GM12873 (cell line): ENCODE measurements around the gene CTNNA1.

ENCODE experiments used
- TF ChIP-seq, protein P1 (sequence below): IDR thresholded peaks from 2 replicates; pipeline ENCODE4 v1.5.1; 2012; ENCODE audit warnings: low read depth, mild to moderate bottlenecking, moderate library complexity, low read length, control low read depth; ENCODE audit not compliant: insufficient read depth; ENCODE audit errors: missing control alignments

Gene CTNNA1

DNA sequence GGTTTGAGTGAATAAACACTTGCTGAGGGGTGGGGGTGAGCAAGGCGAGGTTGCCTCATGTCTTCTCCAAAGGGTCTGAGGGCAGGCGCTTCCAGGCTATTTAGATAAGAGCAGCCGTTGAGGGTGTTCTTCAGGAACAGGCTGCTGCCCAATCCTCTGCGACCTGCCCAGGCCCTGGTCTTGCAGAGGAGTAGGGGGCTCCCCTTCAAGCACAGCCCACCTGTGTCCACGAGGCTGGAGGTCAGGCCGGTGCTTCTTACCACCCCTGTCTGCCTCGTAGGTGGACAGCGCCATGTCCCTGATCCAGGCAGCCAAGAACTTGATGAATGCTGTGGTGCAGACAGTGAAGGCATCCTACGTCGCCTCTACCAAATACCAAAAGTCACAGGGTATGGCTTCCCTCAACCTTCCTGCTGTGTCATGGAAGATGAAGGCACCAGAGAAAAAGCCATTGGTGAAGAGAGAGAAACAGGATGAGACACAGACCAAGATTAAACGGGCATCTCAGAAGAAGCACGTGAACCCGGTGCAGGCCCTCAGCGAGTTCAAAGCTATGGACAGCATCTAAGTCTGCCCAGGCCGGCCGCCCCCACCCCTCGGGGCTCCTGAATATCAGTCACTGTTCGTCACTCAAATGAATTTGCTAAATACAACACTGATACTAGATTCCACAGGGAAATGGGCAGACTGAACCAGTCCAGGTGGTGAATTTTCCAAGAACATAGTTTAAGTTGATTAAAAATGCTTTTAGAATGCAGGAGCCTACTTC lies 180.5 kb downstream of the CTNNA1 start:
- TF ChIP-seq, protein P1, sequence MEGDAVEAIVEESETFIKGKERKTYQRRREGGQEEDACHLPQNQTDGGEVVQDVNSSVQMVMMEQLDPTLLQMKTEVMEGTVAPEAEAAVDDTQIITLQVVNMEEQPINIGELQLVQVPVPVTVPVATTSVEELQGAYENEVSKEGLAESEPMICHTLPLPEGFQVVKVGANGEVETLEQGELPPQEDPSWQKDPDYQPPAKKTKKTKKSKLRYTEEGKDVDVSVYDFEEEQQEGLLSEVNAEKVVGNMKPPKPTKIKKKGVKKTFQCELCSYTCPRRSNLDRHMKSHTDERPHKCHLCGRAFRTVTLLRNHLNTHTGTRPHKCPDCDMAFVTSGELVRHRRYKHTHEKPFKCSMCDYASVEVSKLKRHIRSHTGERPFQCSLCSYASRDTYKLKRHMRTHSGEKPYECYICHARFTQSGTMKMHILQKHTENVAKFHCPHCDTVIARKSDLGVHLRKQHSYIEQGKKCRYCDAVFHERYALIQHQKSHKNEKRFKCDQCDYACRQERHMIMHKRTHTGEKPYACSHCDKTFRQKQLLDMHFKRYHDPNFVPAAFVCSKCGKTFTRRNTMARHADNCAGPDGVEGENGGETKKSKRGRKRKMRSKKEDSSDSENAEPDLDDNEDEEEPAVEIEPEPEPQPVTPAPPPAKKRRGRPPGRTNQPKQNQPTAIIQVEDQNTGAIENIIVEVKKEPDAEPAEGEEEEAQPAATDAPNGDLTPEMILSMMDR, result no peak

DNA sequence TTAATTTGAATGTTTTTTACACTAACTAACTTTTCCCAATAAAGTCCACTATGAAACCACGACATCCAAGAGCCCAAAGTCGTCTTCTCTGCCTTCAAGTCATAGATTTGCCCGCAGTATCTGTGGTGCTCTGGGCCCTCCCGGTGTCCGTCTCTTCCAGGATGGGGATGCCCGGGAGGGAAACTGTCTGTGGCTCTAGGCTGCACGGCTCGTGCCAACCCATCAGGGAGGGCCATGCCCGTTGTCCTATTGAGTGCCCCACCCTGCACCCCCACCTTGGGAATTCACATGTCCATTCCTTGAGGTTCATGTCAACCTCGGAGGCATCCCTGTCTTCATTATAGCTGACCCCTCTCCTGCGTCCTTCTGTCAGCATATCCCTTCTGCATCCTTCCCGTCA lies 181.7 kb downstream of the CTNNA1 start:
- TF ChIP-seq, protein P1, result no peak

- TF ChIP-seq, protein P1, result no peak
These were observed 182.2 kb downstream of the CTNNA1 start for GRCh38 chr5:138935466-138935865.

GRCh38 chr5:138936225-138936967 lies 183.2 kb downstream of the CTNNA1 start:
- TF ChIP-seq, protein P1, result no peak

DNA sequence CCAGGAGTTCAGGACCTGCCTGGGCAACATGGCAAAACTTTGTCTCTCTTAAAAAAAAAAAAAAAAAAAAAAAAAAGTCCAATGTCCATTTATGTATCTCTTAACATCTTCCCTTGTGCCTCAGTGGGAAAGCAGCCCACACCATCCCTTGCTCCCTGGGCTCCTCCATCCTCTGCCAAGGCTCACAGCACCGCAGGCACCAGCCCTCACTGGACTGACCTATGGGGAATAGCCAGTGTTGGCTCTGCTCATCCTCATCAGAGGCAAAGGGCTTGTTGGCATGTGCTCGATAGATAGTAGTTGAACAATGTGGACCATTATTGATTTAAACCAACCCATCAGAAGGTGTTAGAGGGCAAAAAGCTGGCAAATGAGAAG lies 183.7 kb downstream of the CTNNA1 start:
- TF ChIP-seq, protein P1, result no peak

GRCh38 chr5:138937392-138938387 lies 184.5 kb downstream of the CTNNA1 start:
- TF ChIP-seq, protein P1, result no peak
